ENCODE data around the gene KRTAP10-3.
"Not testable (repeated sequence)": the region's sequence is repeated elsewhere in the genome, so short reads cannot be mapped to it uniquely, and the experiment has no call there.

KRTAP10-3 gene

DNA sequence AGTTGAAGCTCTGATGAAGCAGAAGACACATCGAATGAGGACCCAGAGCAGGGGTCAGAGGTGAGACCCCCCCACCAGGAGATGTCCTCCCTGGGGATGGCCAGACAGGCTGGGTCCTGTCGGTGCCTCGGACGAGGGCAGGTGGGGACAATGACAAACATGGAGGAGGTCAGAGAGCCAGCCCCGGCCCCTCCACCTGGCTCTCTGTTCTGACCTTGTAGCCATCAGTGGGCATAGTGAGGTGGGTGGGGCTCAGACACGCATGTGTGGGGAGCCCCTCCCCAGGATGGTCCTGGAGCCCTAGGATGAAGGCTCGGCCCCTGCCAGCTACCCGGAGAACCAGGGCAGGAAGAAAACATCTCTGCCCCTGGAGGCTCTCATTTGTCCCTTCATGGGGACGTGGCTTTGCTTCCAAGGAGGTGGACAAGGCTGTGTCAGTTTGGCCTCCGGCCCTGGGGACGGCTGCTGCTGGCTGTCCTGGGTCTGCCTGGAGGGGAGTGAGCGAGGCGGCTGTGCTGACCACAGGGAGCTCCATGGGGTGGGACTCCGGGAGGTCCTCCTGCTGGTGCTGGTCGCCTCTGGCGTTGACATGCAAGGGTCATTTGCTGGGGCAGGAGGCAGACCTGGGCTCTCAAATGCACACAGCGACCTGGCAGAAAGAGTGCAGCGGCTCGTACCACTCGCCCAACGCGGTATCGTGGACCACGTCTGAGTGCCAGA, 31.2 kb upstream of the KRTAP10-3 start:
- no peak for DNase-seq

DNA sequence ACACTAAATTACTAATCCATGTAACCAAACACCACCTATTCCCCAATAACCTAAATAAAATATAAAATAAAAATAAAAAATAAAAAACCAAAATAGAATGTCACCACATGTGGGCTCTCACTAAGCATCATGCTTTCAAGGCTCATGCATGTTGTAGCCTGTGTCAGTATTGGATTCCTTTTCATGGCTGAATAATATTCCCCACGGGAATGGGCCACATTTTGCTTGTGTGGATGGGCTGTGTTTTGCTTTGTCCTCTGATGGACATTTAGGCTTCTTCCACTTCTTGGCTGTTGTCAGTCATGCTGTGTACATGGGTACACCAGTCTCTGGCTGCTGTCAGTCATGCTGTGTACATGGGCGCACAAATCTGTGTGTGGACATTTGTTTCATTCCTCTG, 30.5 kb upstream of the KRTAP10-3 start:
- no peak for DNase-seq

DNA sequence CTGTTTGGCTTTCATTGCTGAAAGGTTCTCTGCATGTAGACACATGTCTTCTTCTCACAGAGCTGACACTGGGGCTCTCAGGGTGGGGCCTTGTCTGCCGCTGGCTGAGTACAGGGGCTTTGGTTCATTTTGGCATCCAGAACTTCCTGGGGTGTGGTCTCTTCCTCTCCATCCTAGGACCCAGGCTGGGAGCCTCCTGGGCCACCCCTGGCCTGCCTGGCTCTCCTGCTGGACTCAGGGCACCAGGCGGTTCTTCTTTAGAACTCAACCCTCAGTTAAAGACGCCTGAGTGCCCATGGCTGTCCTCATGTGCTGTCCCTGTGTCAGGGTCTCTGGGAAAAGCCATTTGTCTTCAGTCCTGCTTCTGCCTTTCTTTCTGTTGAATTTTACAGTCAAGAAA, 27.3 kb upstream of the KRTAP10-3 start:
- no peak for DNase-seq

DNA sequence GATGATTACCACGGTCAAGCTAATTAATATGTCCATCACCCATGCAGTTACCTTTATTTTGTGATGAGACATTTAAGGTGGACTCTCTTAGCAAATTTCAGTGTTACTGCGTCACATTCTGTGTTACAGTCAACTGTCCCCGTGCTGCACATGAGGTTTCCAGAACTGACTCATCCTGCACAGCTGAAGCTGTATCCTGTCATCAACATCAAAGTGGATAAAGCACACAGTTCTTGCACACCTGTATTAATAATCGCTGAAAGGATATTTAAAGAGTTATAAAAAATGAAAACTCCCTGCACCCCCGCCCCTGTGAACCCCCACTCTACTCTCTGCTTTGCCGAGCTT, 25.2 kb upstream of the KRTAP10-3 start:
- no peak for DNase-seq

DNA sequence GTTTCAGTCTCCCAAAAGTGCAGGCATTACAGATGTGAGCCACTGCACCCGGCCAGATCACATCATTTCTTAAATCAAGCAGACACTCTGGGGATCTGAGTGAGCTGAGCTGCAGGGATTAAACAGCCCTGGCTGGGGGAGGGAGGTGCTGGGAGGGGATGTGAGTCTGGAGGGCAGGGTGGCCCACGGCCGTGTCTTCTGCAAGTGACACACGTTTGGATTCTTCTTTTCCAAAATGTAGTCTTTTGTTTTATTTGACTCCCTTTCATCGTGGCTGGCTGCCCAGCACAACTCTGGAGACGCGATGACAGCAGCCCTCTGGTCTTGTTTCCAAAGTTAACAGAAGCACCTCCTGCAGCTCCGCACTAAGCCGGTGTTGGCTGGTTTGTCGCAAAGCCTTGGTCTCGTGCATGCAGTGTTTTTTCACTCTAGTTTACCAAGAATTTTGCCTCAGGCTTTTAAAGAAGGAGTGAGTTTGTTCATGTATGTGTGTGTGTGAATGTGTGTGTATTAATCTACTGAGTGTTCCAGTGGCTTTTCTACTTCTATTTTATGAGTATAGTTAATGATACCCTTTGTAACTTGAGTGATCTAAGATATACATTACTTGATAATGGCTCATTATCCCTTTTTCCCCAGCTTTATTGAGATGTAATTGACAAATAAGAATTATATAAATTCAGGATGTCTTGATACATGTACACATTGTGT, 24.6 kb upstream of the KRTAP10-3 start:
- no peak for DNase-seq

DNA sequence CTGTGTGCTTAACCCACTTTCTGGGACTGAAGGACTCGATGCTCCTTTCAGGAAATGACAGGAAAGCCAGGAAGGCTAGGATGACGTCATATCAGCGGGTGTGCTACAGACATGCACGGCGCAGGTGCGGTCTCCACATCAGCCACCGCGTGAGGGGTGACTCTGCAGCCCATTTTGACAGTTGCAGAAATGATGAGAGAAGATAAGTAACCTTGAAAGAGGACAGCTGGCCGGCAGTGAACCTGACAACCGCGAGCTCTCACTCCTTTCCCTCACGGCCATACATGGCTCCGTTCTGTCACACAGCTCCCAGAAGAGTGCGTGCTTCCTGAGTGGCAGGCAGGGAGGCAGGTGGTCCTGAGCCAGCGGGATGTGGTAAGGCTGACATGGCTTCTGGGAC, 23.5 kb upstream of the KRTAP10-3 start:
- DNase-seq: no peak

DNA sequence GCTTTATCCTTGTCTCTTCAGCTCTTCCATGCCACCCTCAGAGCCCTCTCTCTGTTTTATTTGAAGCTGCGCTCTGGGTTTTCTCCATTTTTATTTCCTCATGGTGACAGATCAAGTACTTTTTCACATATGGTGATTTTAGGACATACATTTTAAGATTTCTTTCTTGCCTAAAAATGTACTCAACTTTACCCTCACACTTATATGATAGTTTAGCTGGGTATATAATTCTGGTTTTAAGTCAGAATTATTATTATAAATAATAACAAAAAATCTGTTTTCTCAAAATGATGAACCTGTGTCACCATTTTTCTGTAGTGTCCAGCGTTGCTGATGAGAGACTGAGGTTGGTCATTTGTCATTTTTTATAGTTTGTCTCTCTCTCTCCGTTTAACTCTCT, 22.6 kb upstream of the KRTAP10-3 start:
- no peak for DNase-seq

DNA sequence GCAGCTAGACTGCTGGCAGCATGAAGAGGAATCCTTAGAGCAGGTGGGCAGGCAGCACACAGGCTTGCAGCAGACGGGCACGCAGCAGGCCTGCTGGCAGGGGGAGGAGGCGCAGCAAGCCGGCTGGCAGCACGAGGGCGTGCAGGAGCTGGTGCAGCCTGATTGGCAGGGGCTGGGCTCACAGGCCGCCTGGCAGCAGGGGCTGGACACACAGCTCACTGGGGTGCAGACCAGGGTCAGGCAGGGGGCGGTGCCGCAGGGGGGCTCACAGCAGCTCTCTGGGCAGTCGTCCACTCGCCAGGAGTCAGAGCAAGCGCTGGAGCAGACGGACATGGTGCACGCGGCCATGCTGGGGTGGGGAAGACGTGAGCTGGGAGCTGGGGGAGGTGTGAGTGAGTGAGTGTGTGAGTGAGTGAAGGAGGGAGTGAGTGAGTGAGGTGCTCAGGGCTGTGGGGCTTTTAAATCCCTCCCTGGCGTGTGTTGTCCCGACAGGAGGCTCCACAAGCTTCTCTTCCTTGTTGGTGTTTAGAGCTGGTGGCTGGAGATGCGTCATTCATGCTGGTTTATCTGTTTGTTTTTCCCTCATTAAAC, 21.7 kb upstream of the KRTAP10-3 start, which contains the start of gene KRTAP10-5:
Gene KRTAP10-5 (minus strand): TSS at position 374 of the 591 bp plus-strand sequence. CDS start 26 bp downstream, at position 348.
- not testable (repeated sequence) for DNase-seq

DNA sequence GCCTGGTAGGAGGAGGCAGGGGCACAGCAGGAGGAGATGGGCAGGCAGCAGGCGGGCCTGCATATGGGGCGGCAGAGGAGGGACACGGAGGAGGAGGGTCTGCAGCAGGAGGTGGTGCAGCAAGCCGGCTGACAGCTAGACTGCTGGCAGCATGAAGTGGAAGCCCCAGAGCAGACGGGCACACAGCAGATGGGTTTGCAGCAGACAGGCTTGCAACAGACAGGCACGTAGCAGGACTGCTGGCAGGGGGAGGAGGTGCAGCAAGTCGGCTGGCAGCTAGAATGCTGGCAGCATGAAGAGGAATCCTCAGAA, 21.2 kb upstream of the KRTAP10-3 start:
- DNase-seq: no peak

DNA sequence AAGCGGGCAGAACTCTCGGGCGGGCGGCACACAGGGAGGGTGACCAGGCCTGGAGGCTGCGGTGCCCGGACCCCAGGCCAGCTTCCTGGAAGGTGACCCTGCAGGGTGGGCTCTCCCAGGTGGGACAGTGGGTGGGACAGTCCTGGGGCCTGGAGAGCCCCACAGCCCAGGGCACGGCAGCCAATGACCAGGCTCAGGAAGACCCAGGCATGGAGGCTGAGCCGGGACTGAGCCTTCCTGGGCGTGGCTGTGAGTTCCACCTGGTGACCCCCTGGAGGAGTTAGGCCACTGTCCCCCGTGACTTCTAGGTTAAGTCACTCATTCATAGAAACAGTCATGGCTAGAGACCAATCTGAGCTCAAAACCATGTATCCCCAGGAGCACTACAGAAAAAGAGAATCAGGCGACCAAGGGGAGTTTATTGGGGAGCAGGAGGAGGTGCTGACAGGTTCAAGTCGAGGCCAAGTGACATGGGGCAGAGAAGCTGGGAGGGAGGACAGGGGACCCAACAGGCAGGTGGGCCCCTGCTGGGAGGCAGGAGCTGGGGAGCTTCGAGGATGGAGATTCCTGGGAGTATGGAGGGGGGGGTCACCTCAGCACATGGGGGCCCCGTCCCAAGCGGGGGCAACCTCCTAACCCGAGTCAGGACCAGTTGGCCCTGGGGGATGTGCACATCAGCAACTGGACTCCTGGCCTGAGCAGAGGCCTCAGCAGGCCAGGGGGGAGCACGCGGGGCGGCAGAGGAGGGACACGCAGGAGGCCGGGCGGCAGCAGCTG, 20.6 kb upstream of the KRTAP10-3 start:
- DNase-seq: no peak

DNA sequence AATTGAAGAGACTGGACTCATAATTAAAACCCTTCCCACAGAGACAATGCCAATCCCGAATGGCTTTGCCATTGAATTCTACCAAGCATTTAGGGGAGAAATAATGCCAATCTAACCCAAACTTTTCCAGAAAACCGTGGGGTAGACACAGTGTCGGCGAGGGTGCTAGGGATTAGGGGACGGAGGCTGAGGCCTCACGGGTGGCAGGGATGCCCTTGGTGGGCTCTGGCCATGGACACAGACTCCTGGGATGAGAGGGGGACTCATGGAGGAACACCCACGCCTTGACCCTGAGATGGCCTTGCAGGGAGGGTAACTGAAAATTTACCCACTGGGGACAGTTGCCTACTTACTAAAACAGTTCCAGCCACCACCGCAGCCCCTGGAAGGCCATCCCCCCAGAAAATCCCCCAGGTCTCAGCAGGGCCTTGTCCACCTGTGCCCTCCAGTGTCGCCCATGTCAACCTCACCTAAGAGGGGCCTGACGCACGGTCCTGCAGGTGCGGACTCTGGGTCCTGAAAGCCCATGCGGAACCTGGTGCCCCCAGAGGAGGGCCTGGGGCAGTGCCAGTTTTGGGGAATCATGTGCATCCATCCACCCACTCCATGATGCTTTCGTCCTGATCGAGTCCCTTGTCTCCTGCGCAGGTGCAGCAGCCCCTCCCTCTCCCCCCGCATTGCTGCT, 19.9 kb upstream of the KRTAP10-3 start:
- no peak for DNase-seq

DNA sequence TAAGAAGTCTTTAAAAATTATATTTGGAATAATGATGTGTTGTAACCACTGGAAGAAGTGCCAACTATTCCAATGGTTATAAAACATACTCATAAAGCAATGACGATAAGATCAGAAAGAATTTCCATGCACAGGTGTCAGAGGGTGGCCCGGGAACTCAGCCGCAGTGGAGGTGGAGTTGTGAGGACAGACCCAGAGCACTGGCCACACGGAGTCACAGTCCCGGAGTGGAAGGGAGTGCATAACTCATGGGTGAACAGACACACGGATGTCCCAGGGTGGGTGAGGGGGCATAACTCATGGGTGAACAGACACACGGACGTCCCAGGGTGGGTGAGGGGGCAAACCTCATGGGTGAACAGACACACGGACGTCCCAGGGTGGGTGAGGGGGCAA, 17.4 kb upstream of the KRTAP10-3 start:
- DNase-seq: no peak

DNA sequence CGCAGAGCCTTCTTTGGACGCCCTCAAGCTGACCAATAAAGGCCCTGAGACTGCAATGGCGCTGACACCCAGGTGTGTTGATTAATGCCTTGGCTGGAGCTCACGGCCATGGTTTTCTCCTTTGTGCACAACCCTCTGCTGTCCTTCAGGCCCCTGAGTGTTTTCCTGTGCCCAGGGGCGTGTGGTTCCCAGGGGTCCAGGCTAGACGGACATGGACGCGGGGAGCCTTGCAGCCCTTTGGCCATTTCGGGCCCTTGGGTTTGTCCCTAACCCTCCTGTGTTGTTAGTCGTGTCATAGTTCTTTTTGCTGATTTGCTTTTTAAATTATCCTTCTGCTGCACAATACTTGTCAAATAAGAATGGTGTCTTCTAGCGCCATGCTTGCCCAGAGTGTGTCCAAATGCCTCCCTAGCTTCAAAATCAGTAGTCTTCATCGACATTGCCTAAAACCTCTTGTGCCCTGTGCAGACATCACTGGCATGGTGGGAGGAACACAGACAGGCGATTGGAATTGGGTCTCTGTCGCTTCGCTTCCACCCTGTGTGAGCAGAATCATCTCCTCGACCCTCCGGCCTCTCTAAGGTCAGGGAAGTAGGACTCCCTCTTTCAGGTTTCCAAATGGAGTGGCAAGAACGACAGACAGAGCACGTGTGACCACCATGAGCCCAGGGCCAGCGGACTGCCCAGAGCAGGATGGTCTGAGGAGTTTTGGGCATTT, 16.9 kb upstream of the KRTAP10-3 start:
- no peak for DNase-seq

DNA sequence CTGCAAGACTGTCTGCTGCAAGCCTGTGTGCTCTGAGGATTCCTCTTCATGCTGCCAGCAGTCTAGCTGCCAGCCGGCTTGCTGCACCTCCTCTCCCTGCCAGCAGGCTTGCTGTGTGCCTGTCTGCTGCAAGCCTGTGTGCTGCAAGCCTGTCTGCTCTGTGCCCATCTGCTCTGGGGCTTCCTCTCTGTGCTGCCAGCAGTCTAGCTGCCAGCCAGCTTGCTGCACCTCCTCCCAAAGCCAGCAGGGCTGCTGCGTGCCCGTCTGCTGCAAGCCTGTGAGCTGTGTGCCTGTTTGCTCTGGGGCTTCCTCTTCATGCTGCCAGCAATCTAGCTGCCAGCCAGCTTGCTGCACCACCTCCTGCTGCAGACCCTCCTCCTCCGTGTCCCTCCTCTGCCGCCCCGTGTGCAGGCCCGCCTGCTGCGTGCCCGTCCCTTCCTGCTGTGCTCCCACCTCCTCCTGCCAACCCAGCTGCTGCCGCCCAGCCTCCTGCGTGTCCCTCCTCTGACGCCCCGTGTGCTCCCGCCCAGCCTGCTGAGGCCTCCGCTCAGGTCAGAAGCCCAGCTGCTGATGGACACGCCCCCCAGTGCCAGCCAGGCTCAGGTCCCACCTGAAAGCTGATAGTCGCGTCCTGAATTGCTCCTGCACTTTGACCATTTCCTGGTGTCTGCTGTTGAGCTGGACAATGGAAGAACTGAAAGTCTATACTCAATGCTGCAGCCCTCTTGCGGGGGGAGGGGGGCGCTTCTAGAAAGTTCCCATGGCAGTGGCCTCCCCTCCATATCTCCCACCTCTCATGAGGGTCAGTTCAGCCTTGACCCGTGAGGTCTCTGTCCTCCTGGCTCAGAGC, 16.1 kb upstream of the KRTAP10-3 start:
- no peak for DNase-seq

DNA sequence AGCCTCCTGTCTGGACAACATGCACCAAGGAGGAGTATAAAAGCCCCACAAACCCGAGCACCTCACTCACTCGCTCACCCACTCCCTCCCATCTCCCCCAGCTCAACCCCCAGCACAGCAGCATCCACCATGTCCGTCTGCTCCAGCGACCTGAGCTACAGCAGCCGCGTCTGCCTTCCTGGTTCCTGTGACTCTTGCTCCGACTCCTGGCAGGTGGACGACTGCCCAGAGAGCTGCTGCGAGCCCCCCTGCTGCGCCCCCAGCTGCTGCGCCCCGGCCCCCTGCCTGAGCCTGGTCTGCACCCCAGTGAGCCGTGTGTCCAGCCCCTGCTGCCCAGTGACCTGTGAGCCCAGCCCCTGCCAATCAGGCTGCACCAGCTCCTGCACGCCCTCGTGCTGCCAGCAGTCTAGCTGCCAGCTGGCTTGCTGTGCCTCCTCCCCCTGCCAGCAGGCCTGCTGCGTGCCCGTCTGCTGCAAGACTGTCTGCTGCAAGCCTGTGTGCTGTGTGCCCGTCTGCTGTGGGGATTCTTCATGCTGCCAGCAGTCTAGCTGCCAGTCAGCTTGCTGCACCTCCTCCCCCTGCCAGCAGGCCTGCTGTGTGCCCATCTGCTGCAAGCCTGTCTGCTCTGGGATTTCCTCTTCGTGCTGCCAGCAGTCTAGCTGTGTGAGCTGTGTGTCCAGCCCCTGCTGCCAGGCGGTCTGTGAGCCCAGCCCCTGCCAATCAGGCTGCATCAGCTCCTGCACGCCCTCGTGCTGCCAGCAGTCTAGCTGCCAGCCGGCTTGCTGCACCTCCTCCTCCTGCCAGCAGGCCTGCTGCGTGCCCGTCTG, 15.2 kb upstream of the KRTAP10-3 start, which contains the start of gene KRTAP10-4:
Gene KRTAP10-4 (plus strand): TSS at position 100 of the 827 bp plus-strand sequence. CDS start 30 bp downstream, at position 130.
- DNase-seq: not testable (repeated sequence)

DNA sequence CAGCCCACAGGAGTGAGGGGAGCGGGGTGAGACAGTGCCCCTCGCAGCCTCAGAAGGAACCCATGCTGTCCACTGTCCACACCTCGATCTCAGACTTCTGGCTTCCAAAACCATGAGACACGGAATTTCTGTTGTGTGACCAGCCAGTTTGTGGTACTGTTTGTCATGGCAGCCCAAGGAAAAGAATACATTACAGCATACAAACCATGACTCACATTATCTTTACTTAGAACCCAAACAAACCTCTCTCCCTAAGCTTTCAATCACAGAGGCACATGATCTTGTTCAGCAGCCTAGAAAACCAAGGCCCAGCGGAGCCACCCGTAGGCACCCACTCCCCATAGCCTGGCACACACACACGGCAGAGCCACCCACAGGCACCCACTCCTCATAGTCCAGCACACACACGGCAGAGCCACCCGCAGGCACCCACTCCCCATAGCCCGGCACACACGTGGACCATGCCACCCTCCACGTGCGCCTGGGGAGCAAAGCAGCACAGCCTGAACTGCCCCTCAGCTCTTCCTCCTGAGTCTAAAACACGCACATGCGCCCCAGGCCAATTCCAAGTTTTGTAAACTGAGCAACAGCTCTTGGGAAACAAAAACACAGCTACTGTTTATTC, 14.5 kb upstream of the KRTAP10-3 start:
- DNase-seq: no peak

DNA sequence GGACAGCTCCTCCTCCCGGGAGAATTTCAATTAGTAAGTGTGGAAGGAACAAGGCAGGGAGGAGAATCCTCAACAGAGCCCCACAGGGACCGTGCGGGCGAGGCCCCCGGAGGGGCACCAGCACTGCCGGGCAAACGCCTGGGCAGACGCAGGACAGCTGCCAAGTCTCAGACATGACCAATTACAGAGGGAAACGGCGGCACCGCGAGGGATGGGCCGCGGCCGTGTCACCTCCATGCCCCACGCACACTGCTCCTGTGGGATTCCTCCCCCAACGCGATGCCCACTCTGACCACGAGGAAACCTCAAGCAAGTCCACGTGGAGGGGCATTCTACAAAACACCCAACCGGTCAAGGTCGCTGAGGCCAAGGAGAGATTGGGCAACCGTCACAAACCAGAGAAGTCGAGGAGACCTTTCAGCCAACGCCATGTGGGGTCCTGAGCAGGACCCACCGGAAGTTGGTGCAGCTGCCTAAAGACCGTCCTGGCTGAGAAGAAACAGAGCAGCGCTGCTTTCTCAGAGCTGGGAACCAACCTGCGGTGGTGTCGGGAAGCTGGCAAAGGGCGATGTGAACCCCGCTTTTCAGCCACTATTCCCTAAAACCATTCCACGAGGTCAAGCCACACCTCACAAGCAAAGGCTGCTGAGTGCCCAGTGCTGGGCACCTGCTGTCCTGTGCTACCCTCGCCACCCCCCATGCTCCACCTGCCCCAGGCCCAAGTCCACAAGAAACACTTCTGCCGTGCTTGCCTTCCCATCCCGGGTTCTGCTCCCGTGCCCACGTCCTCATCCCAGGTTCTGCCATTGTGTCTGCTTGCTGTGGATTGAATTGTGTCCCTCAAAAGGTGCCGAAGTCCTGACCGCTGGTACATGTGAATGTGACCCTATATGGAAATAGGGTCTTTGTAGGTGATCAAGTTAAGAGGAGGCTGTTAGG, 13.5 kb upstream of the KRTAP10-3 start:
- no peak for DNase-seq

DNA sequence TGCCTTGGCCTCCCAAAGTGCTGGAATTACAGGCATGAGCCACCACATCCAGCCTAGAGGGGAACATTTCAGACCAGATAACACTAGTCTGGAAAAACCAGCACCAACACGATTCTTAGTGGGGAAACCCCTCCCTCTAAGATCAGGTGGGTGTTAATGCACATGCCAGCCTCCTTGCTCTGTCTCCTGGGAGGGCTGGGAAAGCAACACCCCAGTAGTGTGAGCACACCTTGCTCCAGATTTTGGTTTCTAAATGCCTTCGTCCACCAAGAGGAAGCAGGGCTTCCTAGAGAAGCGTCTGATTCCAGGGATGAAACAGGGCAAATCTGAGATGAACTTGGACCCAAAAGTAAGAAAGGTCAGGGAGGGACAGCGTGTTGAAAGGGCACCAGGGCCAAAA, 12.7 kb upstream of the KRTAP10-3 start:
- no peak for DNase-seq
